Lung microvascular endothelial cell (primary cell): ENCODE measurements around the gene VPS36. TPM values are rescaled to one million over a fixed set of nuclear protein-coding genes. Genes with fewer than 3 reads are reported as not detected.

Experiments used
- DNase-seq, 2 donors: peaks; one replicate each; pipeline versions ENCODE4 v3.0.0 to v3.0.0-alpha.2; 2010; ENCODE audit warnings: low read depth in 2 of 2
- total RNA-seq: library from RNA; depleted of rRNA; stranded (reverse); fragments of >200 nt; gene quantifications from 2 replicates; pipeline ENCODE4 v1.2.1, GENCODE V29; 2014

The VPS36 gene
- total RNA-seq, 1 donor from 2014 or later = 26.6 TPM

DNA sequence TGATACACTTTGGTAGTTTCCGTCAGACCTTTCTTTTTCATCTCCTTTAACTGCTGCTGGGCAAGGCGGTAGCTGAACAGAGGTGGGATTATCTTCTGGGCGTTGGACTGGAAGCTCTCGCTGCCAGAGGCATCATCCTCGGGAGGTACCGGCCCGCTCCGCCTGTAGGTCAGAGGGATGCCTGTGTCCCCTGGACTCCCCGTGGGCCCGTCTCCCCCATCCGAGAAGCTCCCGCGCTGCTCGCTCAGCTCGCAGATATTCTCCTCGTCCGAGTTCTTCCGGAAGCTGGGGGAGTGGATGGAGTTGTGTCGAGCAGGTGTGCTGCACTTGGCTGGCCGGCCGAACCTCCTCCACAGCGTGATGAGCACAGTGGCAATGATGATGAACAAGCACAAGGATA is 72.1 kb downstream of the VPS36 start:
- DNase-seq = no peak

DNA sequence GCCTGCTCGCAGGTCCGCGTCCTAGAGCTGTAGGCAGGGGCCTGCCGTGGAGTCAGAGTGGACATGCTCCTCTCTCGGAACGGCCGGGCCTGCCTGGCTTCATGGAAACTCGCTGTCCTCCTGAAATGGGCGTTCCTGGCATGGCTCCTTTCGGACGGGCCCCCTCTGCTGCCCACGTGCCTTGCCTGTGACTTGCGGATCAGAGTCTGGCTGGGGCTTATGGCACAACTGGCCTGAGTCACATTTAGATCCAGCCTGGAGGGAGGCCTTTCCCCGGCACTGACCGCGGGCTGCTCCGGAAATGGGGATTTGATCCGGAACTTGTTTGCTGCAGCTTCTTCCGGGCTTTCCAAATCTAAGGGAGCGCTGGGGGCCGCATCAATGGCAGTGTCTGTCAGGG is 72.5 kb downstream of the VPS36 start:
- peak; percentile 25 to 94 for DNase-seq

GRCh38 chr13:52374873-52375411 is 75.5 kb downstream of the VPS36 start:
- no peak for DNase-seq

- peak; percentile 14 to 89 for DNase-seq
These were observed 76.0 kb downstream of the VPS36 start for GRCh38 chr13:52374389-52374788.

DNA sequence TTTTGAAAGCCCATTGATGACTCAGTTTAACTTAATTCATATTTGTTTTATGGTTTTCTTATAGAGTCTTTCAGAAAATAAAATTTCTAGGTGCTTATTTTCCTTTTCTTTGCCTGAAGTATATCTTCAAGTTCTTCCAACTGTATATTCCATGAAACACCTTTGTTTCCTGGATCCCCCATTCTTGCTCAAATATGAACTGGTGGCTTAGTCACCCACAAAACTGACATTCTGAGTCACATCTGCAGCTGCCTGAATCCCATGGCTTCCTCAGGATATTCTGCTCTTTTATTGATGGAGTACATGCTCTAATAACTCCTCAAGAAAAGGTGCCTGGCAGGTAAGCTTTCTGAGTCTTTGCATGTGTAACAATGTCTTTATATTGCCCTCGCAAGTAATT is 77.2 kb downstream of the VPS36 start:
- peak in 1 of 2 donors; percentile 13 for DNase-seq

DNA sequence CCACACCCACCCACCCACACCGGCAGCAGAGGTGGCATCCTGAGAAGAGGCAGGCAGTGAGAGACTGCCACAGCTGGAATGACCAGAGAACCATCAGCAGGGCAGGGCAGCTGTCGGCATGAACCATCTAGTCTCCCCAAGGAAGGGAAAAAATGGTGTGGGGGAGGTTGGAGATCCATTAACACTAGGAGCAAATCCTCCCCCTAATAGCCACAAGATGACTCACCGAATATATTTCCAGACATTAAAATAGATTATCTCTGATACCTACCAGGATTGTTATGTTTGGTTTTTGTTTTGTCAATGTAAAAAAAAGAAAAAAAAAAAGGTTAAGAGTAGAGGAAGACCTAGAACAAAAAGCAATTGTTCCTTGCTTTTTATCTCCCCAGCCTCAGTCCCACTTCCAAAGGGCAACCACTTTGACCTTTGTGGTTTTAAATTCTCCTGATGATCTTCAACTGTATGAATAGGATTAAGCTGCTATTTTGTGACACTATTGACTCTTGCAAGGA is 78.6 kb downstream of the VPS36 start:
- peak; percentile 43 to 53 for DNase-seq

- no peak for DNase-seq
These were observed 84.1 kb downstream of the VPS36 start for GRCh38 chr13:52366291-52366690.

Other genes starting within 250 kb of the VPS36 start
- gene THSD1, start 44.5 kb downstream of the VPS36 start, total RNA-seq = 39.7 and 77.2 TPM in 2 replicates
- 9.5 and 16.8 TPM in 2 replicates for gene CKAP2, start 4.8 kb upstream of the VPS36 start, total RNA-seq
- 2.4 and 2.6 TPM in 2 replicates for gene HNRNPA1L2, start 191.8 kb upstream of the VPS36 start, total RNA-seq
- 25.1 and 27.8 TPM in 2 replicates for gene SUGT1, start 202.2 kb upstream of the VPS36 start, total RNA-seq